NT2/D1 (cell line): ENCODE data around the gene PIEZO1.

Experiments
- DNase-seq: peaks from one replicate; pipeline ENCODE4 v3.0.0-alpha.2; 2011; ENCODE audit warnings: low read depth, low spot score
- H3K27me3 ChIP-seq: 2 replicates; pipeline ENCODE4 v1.6.0; 2011; ENCODE audit warnings: mild to moderate bottlenecking; ENCODE audit not compliant: insufficient read length, insufficient read depth
- H3K36me3 ChIP-seq: 2 replicates; pipeline ENCODE4 v1.6.1; 2011; ENCODE audit warnings: mild to moderate bottlenecking, low read length, mixed read lengths; ENCODE audit not compliant: insufficient read depth, insufficient read length
- H3K4me1 ChIP-seq: 2 replicates; pipeline ENCODE4 v1.5.1; 2011; ENCODE audit not compliant: insufficient read depth, insufficient read length
- H3K4me3 ChIP-seq: 2 replicates; pipeline ENCODE4 v1.5.1; 2011; ENCODE audit warnings: low read depth; ENCODE audit not compliant: insufficient read length
- H3K9ac ChIP-seq: 2 replicates; pipeline ENCODE4 v1.6.0; 2011; ENCODE audit warnings: low read depth; ENCODE audit not compliant: insufficient read length
- H3K9me3 ChIP-seq: 2 replicates; pipeline ENCODE4 v1.5.1; 2011; ENCODE audit warnings: mild to moderate bottlenecking, low read length; ENCODE audit not compliant: insufficient read depth
- SUZ12 ChIP-seq: IDR thresholded peaks from 2 replicates; pipeline ENCODE4 v1.6.1; 2011; ENCODE audit not compliant: insufficient read length, insufficient read depth; ENCODE audit errors: extremely low read depth
- YY1 ChIP-seq: IDR thresholded peaks from 2 replicates; pipeline ENCODE4 v1.6.1; 2011; ENCODE audit not compliant: insufficient read length, insufficient read depth
- ZNF274 ChIP-seq: IDR thresholded peaks from 2 replicates; pipeline ENCODE4 v1.6.1; 2011; ENCODE audit warnings: mild to moderate bottlenecking, low read depth, low read length

Gene PIEZO1

DNA sequence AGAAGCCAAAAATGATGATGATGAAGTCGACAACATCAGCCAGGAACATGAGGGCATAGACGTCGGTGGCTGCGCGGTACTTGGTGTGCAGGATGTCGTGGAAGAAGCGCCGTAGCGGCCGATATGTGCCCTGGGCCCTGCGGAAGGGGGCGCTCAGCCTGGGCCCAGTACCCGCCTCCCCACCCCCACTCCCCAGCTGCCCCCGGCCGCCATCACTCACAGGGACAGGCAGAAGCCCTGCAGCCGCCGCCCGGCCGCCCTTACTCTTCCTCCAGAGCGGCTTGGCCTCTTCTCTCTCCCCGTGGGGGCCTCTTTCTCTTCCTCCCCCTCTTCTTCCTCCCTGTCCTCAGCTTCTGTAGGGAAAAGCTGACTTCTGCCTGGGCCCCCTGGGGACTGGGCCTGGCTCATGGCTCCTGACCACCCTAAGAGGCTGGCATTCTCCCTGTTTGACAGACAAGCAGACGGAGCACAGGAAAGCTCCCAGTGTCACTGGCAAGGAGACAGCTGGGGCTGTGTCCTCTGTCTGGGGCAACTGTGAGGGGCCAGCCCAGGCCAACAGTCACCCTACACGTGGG lies 64.5 kb downstream of the PIEZO1 start:
- no peak overlapping the region for H3K9ac ChIP-seq
- H3K4me1 ChIP-seq = peaks cover 10% of the 10 kb centered on the region
- H3K9me3 ChIP-seq = no peaks in the 10 kb centered on the region
- TF ChIP-seq ZNF274 (no peak), SUZ12 (no peak), YY1 (no peak)
- no peak for DNase-seq
- no peaks in the 10 kb centered on the region for H3K27me3 ChIP-seq
- H3K36me3 ChIP-seq = peaks cover 96% of the 10 kb centered on the region
- H3K4me3 ChIP-seq = no peak overlapping the region

DNA sequence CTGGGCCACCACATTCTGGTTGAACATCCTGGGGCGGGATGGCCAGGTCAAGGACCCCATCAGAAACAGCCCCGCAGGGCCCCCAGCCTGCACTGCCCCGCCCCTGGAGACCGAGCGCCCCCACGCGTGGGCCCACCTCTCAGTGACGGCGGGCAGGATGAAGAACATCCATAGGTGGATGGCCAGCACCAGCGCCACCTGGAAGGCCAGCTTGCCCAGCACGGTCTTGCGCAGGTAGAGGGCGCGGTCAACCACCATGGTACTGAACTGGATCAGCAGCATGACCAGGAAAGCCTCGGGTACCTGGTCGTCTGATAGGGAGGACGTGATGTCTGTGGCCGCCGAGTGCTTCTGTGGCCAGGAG lies 65.1 kb downstream of the PIEZO1 start:
- Histone ChIP-seq H3K27me3 (no peaks in the 10 kb centered on the region), H3K36me3 (peaks cover 96% of the 10 kb centered on the region), H3K4me3 (no peak overlapping the region), H3K4me1 (peaks cover 6% of the 10 kb centered on the region), H3K9ac (no peak overlapping the region), H3K9me3 (no peaks in the 10 kb centered on the region)
- TF ChIP-seq SUZ12 (no peak), ZNF274 (no peak), YY1 (no peak)
- no peak for DNase-seq

DNA sequence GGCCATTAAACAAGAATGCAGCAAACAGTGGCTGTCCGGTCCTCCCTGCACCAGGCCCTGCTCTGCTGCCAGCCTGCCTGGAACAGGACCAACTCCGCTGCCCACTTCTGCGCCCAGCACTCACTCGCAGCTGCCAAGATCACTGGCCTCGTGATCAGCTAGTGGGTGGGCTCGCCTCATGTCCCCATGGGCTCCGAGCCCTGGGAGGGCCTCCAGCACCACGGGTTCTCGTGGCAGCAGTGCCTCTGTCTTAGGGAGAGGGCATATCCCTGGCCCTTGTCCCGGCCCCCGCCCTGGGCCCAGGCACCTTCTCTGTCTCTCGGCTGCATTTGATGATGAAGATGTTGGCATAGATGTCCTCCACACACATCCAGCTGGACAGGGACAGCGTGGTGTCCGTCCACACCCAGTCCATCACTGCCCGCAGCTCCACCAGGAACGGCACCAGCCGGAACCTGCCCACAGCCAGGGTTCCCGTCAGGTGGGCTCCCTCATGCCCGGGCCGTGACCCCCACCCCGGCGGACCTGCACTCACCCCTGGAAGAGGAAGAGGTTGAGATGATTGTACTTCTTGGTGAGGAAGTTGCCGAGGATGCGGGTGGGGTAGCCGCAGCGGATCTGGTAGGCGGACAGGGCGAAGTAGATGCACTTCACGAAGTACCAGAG lies 65.6 kb downstream of the PIEZO1 start:
- no peak overlapping the region for H3K4me3 ChIP-seq
- no peaks in the 10 kb centered on the region for H3K9me3 ChIP-seq
- TF ChIP-seq SUZ12 (no peak), YY1 (no peak), ZNF274 (no peak)
- H3K9ac ChIP-seq = no peak overlapping the region
- peaks cover 96% of the 10 kb centered on the region for H3K36me3 ChIP-seq
- H3K27me3 ChIP-seq = no peaks in the 10 kb centered on the region
- peaks cover 4% of the 10 kb centered on the region for H3K4me1 ChIP-seq
- DNase-seq = no peak

DNA sequence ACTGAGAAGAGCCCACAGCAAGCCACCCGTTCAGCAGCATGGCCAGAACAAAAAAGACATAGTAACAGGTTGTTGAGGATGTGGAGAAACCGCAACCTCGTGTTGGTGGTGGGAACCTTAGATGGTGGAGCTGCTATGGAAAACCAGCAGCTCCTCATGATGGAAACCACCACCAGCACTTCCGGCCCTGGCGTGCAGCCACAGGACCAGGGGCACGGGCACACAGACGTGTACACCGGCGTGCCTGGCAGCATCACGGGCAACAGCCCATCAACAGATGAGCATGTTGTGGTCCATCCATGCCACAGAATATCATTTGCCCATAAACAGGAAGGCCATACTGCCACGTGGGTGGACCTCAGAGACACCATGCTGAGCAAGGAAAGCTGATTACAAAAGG lies 66.8 kb downstream of the PIEZO1 start:
- no peak for DNase-seq
- no peak overlapping the region for H3K9ac ChIP-seq
- H3K36me3 ChIP-seq = peaks cover 96% of the 10 kb centered on the region
- no peak for TF ChIP-seq SUZ12
- no peaks in the 10 kb centered on the region for H3K9me3 ChIP-seq
- H3K4me3 ChIP-seq = no peak overlapping the region
- H3K4me1 ChIP-seq = peaks cover 3% of the 10 kb centered on the region
- no peaks in the 10 kb centered on the region for H3K27me3 ChIP-seq

DNA sequence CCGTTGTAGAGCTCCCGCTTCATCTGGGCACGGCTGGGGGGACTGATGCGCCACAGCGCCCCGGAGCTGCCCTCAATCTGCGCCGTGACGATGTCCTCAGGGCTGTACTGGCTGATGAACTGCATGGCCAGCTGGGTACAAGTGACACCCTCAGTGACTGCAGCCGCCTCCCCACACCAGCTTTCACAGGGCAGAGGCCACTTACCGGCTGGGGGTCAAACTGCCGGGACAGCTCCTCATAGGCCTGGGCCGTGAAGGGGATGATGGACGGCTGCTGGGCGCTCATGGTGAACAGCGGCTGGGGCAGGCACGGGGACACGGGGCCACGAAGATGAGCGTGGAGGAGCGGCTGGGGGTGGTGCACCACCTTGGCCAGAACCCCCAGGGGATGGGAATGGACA lies 68.4 kb downstream of the PIEZO1 start:
- no peak for TF ChIP-seq ZNF274
- TF ChIP-seq YY1 = no peak
- no peak for TF ChIP-seq SUZ12
- Histone ChIP-seq H3K36me3 (peaks cover 91% of the 10 kb centered on the region), H3K27me3 (no peaks in the 10 kb centered on the region), H3K4me1 (no peaks in the 10 kb centered on the region), H3K9ac (no peak overlapping the region), H3K4me3 (no peak overlapping the region), H3K9me3 (no peaks in the 10 kb centered on the region)
- no peak for DNase-seq

DNA sequence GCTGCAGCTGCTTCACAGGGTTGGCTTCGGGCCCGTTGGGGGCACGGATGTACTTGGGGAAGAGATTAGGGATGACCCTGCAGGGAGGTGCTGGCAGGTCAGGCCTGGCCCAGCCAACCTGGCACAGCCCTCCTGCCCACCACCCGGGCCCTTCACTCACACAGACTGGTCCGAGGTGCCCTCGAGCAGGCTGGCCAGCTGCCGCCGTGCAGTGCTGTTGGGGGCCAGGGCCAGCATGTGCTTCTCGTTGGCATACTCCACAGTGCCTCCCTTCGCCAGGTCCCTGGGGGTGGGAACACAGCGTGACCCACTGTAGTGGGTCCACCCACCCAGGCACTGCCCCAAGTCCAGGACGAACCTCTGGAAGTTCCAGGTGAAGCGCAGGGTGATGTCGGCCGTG lies 68.8 kb downstream of the PIEZO1 start:
- DNase-seq = no peak
- Histone ChIP-seq H3K36me3 (peaks cover 91% of the 10 kb centered on the region), H3K4me1 (no peaks in the 10 kb centered on the region), H3K9me3 (no peaks in the 10 kb centered on the region), H3K9ac (no peak overlapping the region), H3K4me3 (no peak overlapping the region), H3K27me3 (no peaks in the 10 kb centered on the region)
- no peak for TF ChIP-seq SUZ12
- TF ChIP-seq ZNF274 = no peak
- TF ChIP-seq YY1 = no peak

DNA sequence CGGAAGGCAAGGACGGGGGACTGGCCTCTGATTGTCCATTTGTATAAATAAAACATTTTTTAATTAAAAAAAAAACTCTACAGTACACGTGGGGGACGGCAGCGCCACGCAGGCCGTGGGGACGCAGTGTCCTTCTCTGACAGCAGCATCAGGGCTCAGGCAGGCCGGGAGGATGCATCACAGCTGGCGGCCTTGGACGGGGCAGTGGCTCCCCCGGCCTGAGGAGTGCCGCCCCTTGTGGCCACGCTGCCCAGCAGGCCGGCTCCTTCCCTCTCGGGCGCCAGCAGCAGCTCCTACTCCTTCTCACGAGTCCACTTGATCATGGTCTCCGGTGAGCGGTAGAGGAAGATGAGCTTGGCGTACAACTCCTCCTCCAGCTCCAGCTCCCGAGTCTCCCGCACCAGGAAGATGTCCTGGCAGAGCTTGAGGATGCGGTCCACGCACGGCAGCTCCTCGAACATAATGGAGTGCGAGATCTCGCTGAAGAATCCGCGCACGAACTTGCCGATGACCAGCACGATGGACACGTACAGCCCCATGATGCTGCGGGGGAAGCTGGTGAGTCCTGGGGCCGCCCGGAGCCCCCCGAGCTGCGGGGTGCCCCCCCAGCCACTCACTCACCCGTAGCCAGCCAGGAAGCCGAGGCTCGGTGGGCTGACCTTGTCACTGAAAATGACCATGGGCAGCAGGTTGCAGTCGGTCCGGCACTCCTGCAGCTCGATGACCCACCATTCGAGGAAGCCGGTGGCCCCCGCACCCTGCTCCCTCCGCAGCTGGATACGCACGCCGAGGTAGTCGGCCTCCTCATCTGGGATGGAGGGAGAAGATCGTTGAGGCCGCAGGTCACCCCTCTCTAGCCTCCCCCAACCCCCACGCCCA lies 69.5 kb downstream of the PIEZO1 start:
- H3K36me3 ChIP-seq = peaks cover 91% of the 10 kb centered on the region

More for the DNA sequence above, 69.5 kb downstream of the PIEZO1 start:
- TF ChIP-seq SUZ12 (no peak), YY1 (no peak), ZNF274 (no peak)
- Histone ChIP-seq H3K9ac (no peak overlapping the region), H3K4me3 (no peak overlapping the region), H3K9me3 (no peaks in the 10 kb centered on the region), H3K27me3 (no peaks in the 10 kb centered on the region), H3K4me1 (no peaks in the 10 kb centered on the region)
- no peak for DNase-seq
